ENCODE measurements around the gene LSP1. TPM values are rescaled to one million over a fixed set of nuclear protein-coding genes. Genes with fewer than 3 reads are reported as not detected.
A peak's percentile ranks its signal among the peaks of the same experiment; 100 is the strongest.

The LSP1 gene
- total and polyA plus RNA-seq, 7 donors, result 8.7 to 80.2 (median 32.7) TPM

GRCh38 chr11:1861435-1862411 is 8.8 kb downstream of the LSP1 start:
- Histone ChIP-seq H3K4me1 (peaks cover 0 to 39% (median 38%) of the 10 kb centered on the region in 4 donors), H3K9me3 (no peaks in the 10 kb centered on the region), H3K27ac (no peak overlapping the region), H3K4me3 (no peak overlapping the region), H3K27me3 (no peaks in the 10 kb centered on the region), H3K36me3 (no peaks in the 10 kb centered on the region)
- TF ChIP-seq CTCF (IDR thresholded peaks at IDR 0.05) (no peak), POLR2AphosphoS5 (IDR thresholded peaks at IDR 0.05) (no peak), POLR2A (IDR thresholded peaks at IDR 0.05) (no peak), EP300 (IDR thresholded peaks at IDR 0.05) (no peak)
- intact Hi-C loops (cut with DNase I), result loop anchor here (5.0 to 10.0 kb wide), 3 partner anchors 99 to 543 kb away; partner anchors contain the start of genes C11orf21, CTSD, TSPAN32 and TSSC4
- WGBS, 2 donors, result 88 to 95% methylated on average over 4 of the region's 4 CpGs
- no peak for DNase-seq

GRCh38 chr11:1862588-1863351 is 9.9 kb downstream of the LSP1 start:
- 77 to 91% methylated on average over 14 of the region's 14 CpGs for WGBS, 2 donors
- H3K4me1 ChIP-seq, result peaks cover 0 to 42% (median 40%) of the 10 kb centered on the region in 4 donors

DNA sequence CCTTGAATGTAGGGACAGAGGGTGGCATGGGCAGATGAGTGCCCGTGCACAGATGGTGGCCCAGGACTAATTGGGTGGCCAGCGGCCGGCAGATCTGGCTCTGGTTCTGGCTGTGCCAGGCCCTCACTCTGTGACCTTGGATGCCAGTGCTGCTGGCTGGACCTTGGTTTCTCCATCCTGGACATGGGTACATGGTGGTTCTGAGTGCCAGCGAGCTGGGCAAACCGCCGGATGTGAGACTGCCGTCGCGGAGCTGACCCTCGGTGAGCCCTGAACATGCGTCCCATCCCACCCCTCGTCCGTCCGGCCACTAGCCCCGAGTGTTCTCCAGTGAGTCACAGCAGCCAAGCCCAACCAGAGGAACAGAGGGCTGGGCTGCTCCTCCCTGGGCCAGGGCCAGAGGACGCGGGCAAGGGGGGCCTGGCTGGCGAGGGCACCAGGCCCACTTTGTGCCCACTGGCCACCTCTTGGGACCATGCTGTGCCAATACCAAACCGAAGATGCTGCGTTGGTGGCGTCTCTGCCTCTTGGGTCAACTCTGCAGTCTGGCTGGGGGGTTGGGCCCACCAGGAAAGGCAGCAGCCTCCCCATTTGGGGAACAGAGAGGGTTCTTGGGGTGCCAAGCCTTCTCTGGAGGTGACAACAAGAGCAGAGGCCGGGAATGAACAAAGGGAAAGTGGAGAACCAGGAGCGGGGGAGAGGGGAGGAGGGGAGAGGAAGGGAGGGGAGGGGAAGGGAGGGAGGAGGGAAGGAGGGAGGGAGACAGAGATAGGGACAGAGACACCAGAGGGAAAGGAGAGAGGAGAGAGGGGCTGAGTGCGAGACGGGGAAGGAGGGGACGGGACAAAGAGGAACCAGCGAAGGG is 10.7 kb downstream of the LSP1 start:
- Histone ChIP-seq H3K36me3 (no peaks in the 10 kb centered on the region), H3K27me3 (no peaks in the 10 kb centered on the region), H3K4me3 (peak overlapping the region in 3 of 4 donors; percentile 29 to 41 (median 40)), H3K4me1 (peaks cover 0 to 45% (median 42%) of the 10 kb centered on the region in 4 donors), H3K27ac (peak overlapping the region; percentile 84 to 91 (median 88)), H3K9me3 (no peaks in the 10 kb centered on the region)
- intact Hi-C loops (cut with DNase I), result loop anchor here (5.0 to 10.0 kb wide), 3 partner anchors 101 to 541 kb away; partner anchors contain the start of genes C11orf21, CTSD, TSPAN32 and TSSC4
- peak; percentile 94 for DNase-seq
- WGBS, 2 donors, result 42 to 60% methylated on average over 27 of the region's 27 CpGs
- TF ChIP-seq POLR2AphosphoS5 (IDR thresholded peaks at IDR 0.05) (peak; percentile 54 to 77 (median 68)), EP300 (IDR thresholded peaks at IDR 0.05) (no peak)

More at GRCh38 chr11:1862588-1863351, 9.9 kb downstream of the LSP1 start:
- Histone ChIP-seq H3K27ac (peak overlapping the region; percentile 84 to 91 (median 88)), H3K4me3 (no peak overlapping the region), H3K9me3 (no peaks in the 10 kb centered on the region), H3K27me3 (no peaks in the 10 kb centered on the region), H3K36me3 (no peaks in the 10 kb centered on the region)
- no peak for DNase-seq
- intact Hi-C loops (cut with DNase I), result loop anchor here (5.0 to 10.0 kb wide), 3 partner anchors 100 to 542 kb away; partner anchors contain the start of genes C11orf21, CTSD, TSPAN32 and TSSC4
- TF ChIP-seq POLR2A (IDR thresholded peaks at IDR 0.05), result no peak
- no peak for TF ChIP-seq CTCF (IDR thresholded peaks at IDR 0.05)
- TF ChIP-seq POLR2AphosphoS5 (IDR thresholded peaks at IDR 0.05), result no peak
- TF ChIP-seq EP300 (IDR thresholded peaks at IDR 0.05), result no peak

DNA sequence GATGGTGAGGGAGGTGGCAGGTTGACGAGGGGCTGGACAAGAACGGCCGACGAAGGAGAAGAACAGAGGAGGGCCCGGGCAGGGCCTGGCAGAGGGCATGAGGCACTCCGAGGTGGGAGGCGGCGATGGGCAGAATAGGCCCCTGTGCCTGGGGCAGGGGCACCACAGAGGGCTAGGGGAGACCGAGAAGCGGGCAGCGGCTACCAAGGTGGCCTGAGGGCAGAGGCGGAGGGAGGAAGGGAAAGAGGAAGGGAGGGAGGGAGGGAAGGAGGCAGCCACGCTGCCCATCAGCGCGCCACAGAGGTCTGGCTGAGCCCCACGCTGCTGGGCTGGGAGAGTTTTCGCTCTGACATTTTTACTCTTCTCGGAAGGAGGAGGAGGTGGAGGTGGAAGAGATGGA is 11.3 kb downstream of the LSP1 start:
- intact Hi-C loops (cut with DNase I), result loop anchor here (5.0 to 10.0 kb wide), 3 partner anchors 102 to 541 kb away; partner anchors contain the start of genes C11orf21, CTSD, TSPAN32 and TSSC4
- DNase-seq, result no peak
- Histone ChIP-seq H3K9me3 (no peaks in the 10 kb centered on the region), H3K36me3 (no peaks in the 10 kb centered on the region), H3K27ac (peak overlapping the region; percentile 84 to 91 (median 88)), H3K4me1 (peaks cover 0 to 45% (median 42%) of the 10 kb centered on the region in 4 donors), H3K4me3 (peak overlapping the region; percentile 20 to 41 (median 34)), H3K27me3 (peaks cover 0 to 1% (median 0%) of the 10 kb centered on the region in 3 donors)
- 68 to 71% methylated on average over 18 of the region's 18 CpGs for WGBS, 2 donors
- no peak for TF ChIP-seq EP300 (IDR thresholded peaks at IDR 0.05)
- TF ChIP-seq CTCF (IDR thresholded peaks at IDR 0.05), result no peak
- TF ChIP-seq POLR2A (IDR thresholded peaks at IDR 0.05), result no peak
- TF ChIP-seq POLR2AphosphoS5 (IDR thresholded peaks at IDR 0.05), result no peak

Data from sigmoid colon (tissue), 7 donors.